HG03520 (cell line): ENCODE results near the gene ADCY2.

ENCODE experiments used
- ATAC-seq: cut with Tn5 transposase; IDR thresholded peaks from one replicate; pipeline ENCODE4 v1.9.1; 2021; ENCODE audit warnings: mild to moderate bottlenecking, moderate library complexity; ENCODE audit not compliant: unreplicated experiment

The ADCY2 gene

DNA sequence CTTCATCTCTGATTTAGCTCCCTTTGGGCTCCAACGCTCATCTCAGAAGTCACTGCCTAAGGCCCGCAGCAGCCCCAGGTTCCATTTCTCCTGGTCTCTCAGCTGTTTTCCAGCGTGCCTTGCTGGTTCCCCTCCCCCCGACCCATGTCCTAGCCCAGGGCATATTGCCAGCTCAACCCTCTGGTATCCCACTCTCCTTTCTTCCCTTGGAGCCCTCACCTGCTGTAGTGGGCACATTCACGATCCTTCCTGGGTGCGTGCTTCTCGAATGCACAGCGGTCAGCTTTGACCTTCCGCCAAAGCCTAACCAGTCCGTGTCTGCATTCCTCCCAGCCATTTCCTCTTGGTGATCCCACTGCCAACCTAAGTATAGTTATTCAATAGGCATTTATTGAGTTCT lies 418.9 kb downstream of the ADCY2 start:
- ATAC-seq = no peak

DNA sequence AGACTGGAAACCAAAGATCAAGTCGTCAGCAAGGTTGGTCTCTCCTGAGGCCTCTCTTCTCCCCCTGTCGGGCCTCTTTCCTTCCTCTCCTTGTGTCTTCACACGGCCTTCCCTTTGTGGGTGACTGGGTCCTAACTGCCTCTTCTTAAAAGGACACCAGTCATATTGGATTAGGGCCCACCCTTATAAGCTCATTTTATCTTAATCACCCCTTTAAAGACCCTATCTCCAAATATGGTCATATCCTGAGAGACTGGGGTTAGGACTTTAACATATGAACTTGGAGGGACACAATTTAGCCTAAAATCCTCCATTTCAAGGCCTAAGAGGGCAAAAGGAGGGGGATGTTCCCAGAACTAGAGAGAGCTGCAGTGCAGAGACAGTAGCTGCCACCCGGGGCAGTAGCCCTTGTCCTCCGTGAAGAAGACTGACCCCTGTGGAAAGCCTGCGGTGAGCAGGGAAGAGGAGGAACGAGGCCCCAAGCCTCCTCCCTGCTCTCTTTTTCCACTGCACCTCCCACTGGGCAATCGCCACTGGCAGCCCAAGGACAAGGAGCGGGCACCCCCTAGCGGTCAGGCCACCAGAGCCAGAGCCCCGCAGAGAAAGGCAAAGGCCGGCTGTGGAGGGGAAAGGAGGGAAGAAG lies 420.1 kb downstream of the ADCY2 start:
- peak; percentile 91 for ATAC-seq

DNA sequence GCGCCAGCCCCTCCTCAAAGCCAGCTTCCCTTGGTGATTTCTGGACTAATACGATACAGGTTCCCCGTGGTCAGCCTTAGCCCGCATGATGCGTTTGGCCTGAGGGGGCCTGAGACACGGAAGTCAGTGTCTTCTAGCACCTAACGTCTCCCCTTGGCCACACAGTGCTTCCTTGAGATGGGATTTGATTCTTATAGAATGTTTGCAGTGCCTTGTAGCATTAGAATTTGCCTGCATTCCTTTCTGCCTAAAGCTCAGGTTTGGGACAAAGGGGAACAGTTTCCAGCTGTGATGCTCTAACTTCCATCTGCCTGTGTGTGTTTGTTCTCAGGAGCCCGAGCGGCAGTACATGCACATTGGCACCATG lies 420.6 kb downstream of the ADCY2 start:
- no peak for ATAC-seq

DNA sequence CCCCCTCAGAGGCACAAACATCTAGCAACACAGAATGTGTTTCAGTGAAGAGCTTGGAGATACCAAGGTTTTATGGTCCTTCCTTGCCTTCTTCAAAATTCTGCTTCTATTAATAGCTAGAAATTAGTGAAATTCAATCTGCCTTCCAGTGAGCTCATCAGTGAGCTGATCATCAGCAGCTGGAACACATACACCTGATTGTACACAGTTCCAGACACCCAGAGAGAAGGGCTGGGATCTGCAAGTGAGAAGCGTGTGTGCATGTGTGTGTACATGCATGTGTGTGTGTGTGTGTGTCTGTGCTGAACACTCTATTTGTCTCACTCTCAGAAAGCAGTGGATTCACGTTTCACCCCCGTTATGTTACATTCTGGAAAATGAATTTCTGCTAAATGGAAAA lies 426.5 kb downstream of the ADCY2 start:
- no peak for ATAC-seq

DNA sequence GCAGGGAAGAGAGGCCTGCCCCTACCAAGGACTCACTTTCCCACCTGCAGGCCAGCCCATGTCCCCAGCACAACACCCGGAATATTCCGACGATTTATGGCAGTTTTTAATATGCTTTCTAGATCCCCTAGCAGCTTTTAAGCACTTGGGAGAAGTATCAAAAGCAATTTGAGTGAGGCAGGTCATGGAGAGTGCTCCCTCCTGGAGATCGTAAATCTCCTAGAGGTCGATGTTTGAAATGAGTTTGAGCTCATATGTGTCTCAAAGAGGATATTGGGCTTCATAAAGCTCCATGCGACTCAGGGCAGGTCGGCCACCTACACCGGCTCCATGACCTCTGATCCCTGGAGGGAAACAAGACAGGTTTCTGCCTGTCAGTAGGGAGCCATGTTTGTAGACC lies 427.7 kb downstream of the ADCY2 start:
- no peak for ATAC-seq

DNA sequence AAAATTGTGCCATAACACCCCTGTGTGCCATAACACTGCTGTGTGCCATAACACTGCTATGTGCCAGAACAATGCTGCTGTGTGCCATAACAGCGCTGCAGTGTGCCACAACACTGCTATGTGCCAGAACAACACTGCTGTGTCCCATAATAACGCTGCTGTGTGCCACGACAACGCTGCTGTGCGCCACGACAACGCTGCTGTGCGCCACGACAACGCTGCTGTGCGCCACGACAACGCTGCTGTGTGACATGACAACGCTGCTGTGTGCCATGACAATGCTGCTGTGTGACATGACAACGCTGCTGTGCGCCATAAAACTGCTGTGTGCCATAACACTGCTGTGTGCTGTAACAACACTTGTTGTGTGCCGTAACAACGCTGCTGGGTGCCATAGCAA lies 429.1 kb downstream of the ADCY2 start:
- no peak for ATAC-seq

DNA sequence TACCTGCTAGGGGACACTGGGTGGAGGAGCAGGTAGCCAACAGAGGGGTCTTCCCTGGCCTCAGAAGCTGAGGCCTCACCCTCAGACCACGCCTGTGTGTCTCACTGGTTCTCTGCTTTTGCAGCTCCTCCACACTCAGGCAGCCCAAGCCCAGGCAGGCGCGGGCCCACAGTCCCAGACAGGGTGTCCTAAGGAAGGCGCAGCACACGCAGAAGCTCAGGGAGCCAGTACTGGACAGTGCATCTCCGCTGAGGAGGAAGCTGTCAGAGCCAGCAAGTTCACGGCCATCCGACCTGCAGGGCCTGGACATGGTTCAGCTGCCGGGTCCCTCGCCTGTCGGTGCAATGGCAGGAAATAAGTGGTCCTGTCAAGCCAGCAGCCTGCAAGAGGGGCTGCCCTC lies 429.7 kb downstream of the ADCY2 start:
- no peak for ATAC-seq

DNA sequence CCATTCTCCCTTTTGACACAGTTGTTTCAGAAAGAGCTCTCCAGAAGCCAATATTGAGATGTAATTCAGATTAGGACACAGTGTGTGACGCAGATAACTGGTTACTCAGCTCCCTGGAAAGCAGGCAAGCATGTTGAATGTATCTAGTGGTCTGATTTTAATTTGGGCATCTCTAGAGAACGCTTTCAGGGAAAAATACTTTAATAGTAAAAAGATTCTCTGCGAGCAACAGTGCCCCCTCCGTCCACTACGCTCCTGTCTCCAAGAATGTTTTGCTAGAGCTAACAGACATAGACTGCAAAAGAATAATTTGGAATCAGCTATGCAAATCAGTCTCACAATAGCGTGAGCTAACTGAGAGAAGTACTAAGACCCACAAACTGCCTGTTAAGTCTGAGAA lies 431.7 kb downstream of the ADCY2 start:
- ATAC-seq = no peak

DNA sequence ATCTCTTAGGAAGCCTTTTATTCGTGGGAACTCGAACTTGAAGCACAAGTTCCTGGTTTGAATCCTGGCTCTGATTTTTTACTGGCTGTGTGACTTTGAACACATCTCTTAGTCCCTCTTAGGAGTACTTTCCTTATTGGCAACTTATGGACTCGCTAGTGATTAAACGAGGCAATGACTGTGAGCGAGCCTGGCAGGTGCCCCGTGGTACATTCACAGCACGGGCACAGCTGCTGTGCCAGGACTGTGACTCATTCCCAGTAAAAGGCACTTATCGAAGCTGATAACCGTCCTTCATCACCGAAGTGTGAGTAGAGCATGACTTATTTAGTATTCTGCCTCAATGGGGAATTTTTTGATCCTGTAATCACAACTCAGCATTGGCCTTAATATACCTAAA lies 432.3 kb downstream of the ADCY2 start:
- ATAC-seq = no peak

DNA sequence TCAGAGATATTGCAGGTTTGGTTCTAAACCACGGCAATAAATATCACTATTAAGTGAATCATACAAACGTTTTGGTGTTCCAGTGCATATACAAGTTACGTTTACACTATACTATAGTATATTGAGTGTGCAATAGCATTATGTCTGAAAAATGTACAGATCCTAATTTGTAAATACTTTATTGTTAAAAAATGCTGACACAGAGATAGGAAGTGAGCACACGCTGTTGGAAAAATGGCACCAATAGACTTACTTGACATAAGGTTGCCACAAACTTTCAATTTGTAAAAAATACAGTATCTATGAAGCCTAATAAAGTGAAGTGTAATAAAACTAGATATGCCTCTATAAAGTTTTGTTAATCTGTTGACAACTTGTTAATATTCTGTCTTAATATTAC lies 439.0 kb downstream of the ADCY2 start:
- ATAC-seq = no peak

DNA sequence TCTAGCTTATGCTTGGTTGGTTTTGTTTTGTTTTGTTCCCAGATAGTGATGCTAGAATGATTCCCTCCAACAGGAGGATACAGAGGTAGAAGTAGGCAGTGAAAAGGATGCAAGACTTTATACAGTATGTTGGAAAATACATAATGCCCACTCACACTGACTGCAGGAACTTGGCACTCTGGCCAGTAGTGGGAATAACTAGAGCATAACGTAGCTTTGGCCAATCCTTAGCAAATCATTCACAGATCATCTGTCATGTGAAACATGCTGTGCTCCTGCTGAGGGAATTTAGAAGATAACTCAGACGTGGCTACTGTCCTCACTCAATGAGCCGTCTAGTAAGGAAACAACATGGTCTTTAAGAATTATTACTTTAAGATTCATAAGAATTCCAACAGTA lies 441.5 kb downstream of the ADCY2 start:
- ATAC-seq = no peak

DNA sequence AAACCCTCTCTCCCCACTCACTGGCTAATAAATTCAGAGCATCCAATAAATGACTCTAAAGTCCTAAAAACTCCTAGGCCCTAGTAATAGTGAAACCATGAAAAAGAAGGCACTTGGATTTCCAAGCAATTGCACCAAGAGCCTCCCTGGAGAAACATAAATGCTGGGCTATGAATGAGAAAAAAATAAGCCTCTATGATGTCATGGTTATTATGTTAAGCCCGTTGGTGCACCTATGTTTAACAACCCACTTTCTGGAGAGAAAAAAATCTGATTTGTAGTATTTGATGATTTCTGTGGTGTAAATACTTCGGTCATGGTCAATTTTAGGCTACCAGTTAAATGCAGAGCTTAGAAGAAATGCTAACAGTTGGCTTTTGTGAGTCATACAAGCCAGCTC lies 446.6 kb downstream of the ADCY2 start:
- ATAC-seq = no peak

DNA sequence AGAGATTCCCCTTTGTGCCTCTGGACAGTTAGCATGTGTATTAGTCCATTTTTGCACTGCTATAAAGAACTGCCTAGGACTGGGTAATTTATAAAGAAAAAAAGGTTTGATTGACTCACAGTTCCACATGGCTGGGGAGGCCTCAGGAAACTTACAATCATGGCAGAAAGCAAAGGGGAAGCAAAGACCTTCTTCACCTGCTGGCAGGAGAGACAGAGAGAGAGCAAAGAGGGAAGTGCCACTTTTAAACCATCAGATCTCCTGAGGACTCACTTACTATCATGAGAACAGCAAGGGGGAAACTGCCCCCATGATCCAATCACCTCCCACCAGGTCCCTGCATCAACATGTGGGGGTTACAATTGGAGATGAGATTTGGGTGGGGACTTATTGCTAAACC lies 449.0 kb downstream of the ADCY2 start:
- no peak for ATAC-seq

DNA sequence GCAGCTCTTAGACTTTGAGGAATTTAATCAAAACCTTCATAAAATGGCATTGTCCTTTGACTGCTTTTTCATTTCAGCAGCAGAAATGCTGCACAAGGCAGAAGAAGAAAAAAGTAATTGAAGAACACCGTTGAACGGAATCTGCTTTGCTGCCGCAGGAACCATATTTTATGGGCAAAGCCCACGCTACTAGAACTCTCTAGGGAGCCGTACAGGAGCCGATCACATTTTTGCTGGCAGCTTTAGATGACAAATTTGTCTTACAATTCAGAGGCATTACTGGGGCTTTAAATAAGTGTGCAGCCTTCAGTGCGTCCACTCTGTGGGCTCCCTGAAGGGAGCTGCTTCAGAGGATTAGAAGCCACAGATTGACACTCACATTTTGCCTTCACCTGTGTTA lies 449.6 kb downstream of the ADCY2 start:
- ATAC-seq = no peak

DNA sequence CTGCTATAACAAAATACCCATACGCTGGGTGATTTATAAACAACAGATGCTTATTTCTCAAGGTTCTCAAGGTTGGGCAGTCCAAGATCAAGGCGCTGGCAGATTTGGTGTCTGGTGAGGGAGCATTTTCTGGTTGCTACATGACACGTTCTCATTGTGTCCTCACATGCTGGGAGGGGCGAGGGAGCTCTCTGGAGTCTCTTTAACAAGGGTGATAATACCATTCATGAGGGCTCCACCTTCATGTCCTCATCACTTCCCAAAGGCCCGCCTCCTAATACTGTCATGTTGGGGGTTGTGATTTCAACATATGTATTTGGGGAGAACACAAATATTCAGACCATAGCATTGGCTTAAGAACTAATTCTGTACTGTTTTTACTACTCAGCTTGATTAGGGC lies 450.4 kb downstream of the ADCY2 start:
- ATAC-seq = no peak

DNA sequence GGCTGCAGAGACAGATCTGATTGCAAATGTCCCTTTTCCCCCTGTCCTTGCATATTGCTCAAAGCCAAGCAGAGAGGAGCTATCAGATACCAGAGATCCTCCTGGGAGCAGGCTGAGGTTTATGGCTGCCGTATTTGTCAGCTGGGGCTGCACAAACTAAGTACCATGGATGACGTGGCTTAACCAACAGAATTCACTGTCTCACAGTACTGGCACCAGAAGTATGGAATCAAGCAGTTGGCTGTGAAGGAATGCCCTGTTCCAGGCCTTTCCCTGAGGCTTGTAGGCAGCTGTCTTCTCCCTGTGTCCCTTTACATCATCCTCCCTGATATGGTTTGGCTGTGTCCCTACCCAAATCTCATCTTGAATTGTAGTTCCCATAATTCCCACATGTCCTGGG lies 452.4 kb downstream of the ADCY2 start:
- no peak for ATAC-seq

DNA sequence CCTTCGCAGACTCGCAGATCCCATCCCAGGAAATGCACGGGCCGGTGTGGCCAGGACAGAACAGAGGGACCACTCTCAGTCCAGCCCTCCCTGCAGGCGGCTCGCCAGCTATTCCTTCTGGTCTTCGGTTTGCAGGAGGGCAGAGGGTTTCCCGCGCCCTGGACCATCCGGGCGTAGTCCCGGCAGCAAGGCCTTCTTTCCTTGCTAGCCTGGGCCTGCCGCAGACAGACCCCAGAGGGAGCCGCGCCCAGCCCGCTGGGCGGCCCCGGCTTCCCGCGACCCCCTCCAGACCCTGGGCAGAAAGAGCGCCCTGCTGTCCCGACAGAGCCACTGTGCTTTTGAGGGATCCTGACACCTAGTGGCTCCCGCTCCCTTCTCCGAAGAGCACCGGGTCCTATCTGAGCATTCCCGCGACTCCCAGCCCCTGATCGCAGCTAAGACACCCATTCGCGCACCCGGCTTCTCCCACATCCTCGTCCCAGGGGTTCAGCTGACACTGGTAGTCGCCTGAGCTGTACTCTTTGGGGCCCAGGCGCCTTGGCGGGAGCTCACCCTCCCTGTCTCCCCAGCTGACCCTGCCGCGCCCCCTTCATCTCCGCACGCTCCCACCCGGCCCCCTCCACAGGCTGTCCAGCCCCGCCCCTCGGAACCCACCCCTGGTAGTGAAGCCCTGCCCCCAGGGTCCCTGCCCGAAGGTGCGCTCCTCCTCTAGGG lies 453.9 kb downstream of the ADCY2 start:
- no peak for ATAC-seq

DNA sequence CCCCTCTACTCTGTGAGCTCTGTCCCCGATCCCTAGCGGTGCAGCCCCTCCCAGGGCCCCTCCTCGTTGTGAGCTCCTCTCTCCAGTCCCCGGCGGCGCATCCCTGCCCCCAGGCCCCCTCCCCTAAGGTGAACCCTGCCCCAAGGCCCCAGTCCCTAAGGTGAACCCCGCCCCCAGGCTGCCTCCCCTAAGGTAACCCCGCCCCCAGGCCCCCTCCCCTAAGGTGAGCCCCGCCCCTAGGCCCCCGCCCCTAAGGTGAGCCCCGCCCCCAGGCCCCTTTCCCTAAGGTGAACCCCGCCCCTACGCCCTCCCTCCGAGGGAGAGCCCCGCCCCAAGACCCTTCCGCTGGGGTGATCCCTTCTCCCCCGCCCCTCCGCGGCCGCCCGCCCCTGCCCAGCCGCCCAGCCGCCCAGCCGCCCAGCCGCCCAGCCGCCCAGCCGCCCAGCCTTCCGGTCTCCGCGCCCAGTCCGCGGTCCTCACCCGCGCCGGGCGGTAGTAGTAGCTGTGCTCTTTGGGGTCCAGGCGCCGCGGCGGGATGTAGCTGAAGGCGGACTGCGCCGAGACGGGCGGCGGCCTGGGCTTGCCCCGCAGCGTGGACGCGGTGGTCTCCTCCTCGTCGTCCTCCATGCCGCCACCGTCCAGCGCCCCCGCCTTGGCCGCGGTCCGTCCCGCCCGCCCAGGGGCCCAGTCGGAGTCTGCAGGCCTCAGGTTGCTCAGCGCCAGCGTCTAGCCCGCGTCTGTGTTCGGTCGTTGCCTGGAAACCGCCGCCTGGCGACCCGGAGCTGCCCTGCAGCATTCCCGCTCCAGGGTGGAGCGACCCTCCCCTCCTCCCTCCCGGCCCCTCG lies 454.7 kb downstream of the ADCY2 start, which contains the start of gene CFAP90:
CFAP90 (minus strand) TSS at position 739 of the 845 bp plus-strand sequence; CDS start at position 627, 112 bp downstream.
- no peak for ATAC-seq

DNA sequence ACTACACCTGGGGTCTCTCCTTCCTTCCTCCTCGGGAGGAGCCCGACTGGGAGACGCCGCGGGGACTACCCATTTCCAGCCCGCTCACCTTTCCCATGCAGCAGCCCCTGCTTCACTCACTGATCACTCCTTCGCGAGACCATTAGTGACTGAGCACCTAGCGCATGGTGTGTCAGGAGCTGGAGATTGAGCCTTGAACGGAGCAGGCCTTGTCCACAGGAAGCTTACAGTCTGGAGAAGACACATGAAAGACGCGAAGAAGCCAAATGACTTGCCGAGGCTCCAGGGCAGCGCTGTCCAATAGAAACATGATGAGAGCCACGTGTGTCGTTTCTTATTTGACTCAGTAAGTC lies 455.3 kb downstream of the ADCY2 start:
- no peak for ATAC-seq

DNA sequence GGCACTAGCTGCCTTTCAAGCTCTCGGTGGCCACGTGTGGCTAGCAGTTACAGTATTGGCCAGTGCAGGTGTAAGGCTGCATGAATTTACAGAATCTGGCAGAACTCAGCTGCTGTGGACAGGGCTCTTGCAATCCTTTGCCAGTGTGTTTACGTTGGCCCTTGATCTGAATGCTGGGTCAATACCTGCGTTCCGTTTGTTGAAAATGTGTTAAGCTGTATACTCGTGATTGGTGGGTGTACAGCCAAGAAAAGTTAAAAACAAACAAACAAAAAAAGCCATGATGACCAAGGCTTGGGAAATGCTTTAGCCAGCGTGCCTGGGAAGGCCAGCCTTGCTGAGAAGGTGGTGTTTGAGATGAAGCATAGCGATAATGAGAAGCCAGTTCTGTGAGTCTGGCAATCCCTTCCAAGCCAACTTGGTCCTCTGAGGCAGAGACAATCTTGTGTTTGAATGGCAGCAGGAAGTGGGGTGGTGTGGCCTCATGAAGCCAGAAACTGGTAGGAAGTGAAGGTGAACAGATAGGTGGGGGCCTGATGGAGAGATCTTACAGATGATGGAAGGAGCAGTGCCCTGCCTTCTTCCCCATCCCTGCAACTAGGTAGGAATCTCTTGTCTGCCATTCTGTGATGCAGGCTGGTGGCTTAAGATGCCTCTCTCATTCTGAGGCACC lies 455.8 kb downstream of the ADCY2 start:
- no peak for ATAC-seq

DNA sequence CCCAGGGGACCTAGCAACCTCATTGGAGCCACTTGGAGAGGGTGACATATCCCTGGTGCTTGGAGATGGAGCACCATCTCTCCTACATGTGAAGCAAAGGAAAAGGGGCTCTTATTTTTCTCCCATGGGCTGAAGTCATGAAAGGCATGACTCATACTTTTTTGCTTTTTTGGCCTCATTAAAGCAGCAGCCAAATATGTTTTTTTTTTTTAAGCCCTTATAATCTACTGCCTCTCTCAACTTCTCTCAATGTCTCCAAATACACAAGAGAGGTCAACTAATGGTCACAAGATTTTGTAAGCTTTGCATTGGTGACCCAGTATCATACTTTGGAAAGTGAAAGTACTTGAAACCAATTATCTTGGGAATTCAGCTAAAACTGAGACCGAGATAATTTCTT lies 456.6 kb downstream of the ADCY2 start:
- ATAC-seq = no peak

DNA sequence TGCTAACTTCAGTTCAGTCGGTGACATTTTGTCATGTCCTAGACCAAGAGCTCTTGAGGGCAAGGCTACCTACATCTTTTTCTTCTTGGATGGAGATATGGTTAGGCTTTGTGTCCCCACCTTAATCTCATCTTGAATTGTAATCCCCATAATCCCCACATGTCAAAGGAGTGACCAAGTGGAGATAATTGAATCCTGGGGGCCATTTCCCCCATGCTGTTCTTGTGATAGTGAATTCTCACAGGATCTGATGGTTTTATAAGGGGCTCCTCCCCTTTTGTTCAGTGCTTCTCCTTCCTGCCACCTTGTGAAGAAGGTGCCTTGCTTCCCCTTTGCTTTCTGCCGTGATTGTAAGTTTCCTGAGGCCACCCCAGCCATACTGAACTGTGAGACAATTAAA lies 457.1 kb downstream of the ADCY2 start:
- no peak for ATAC-seq
